GM12878 (cell line): ENCODE data around the gene BRD2. TPM values are rescaled to one million over a fixed set of nuclear protein-coding genes. Genes with fewer than 3 reads are reported as not detected.

Experiments
- ATAC-seq: fragments of 200-7000 bp; cut with Tn5 transposase; 3 replicates; pipeline ENCODE4 v1.9.1; 2020; ENCODE audit warnings: mild to moderate bottlenecking, moderate library complexity
- BruUV-seq: library from RNA; stranded (reverse); fragments of 400-500 nt; replicated peaks from 2 replicates; lab custom pipeline; 2021; lab: Mats Ljungman, UMichigan
- CTCF ChIA-PET: fragments of 300-600 bp; sonication (Branson Sonifier 250); formaldehyde crosslinking; extraction: SDS; loops from one replicate; lab custom pipeline; 2021; ENCODE audit warnings: inconsistent platforms; lab: Yijun Ruan, JAX
- POLR2A ChIA-PET: fragments of 350-600 bp; formaldehyde crosslinking; extraction: SDS; loops from one replicate; lab custom pipeline; 2021; ENCODE audit warnings: inconsistent platforms; lab: Charles Lee
- RAD21 ChIA-PET: fragments of 300-600 bp; sonication (Branson Sonifier 250); formaldehyde crosslinking; loops from one replicate; lab custom pipeline; 2023; ENCODE audit warnings: antibody characterized with exemption; ENCODE audit not compliant: unreplicated experiment; lab: Charles Lee
- SMC1A ChIA-PET: fragments of 300-600 bp; sonication (Branson Sonifier 250); formaldehyde crosslinking; loops from one replicate; lab custom pipeline; 2023; ENCODE audit not compliant: unreplicated experiment, uncharacterized antibody; lab: Charles Lee
- DNase-seq: peaks from one replicate; pipeline ENCODE4 v3.0.0-alpha.2; 2011; ENCODE audit warnings: low read depth, low spot score
- FAIRE-seq: peaks from 3 replicates; lab custom pipeline; 2011; peaks lifted over from hg19 to GRCh38; lab: Jason Lieb, UNC
- H2AFZ ChIP-seq: 2 replicates; pipeline ENCODE4 v1.6.0; 2011; ENCODE audit warnings: low read depth, low read length, control low read depth; ENCODE audit not compliant: control insufficient read depth
- H3K27ac ChIP-seq: 2 replicates; pipeline ENCODE4 v1.5.1; 2011; ENCODE audit warnings: control low read depth; ENCODE audit not compliant: control insufficient read depth, insufficient read depth
- H3K27me3 ChIP-seq, 2 experiments: replicated peaks in 1 of 2; 2 replicates each; pipeline versions ENCODE4 v1.6.0 to v1.6.1; 2011; ENCODE audit warnings: low read length in 1 of 2; ENCODE audit not compliant: control insufficient read depth in 2 of 2, insufficient read depth in 2 of 2
- H3K36me3 ChIP-seq, 2 experiments: 2 replicates each; pipeline ENCODE4 v1.5.1; 2011; ENCODE audit warnings: low read length in 1 of 2; ENCODE audit not compliant: control insufficient read depth in 2 of 2, insufficient read depth in 2 of 2
- H3K4me1 ChIP-seq: 2 replicates; pipeline ENCODE4 v1.6.1; 2011; ENCODE audit warnings: mild to moderate bottlenecking, low read length, moderate library complexity, mixed read lengths; ENCODE audit not compliant: control insufficient read depth, insufficient read depth
- H3K4me2 ChIP-seq: 2 replicates; pipeline ENCODE4 v1.6.0; 2011; ENCODE audit warnings: control low read depth; ENCODE audit not compliant: control insufficient read depth, insufficient read depth
- H3K4me3 ChIP-seq: fragments of 200-600 bp; sonication (generic); 2 replicates; pipeline ENCODE4 v1.5.1; 2016
- H3K79me2 ChIP-seq: 2 replicates; pipeline ENCODE4 v1.6.0; 2011; ENCODE audit warnings: low read length; ENCODE audit not compliant: control insufficient read depth, insufficient read depth
- H3K9ac ChIP-seq: 2 replicates; pipeline ENCODE4 v1.8.0; 2011; ENCODE audit warnings: low read length, control low read depth, mixed read lengths; ENCODE audit not compliant: control insufficient read depth, insufficient read depth
- H3K9me3 ChIP-seq: replicated peaks from 3 replicates; pipeline ENCODE4 v1.5.1; 2011; ENCODE audit warnings: mild to moderate bottlenecking, low read length; ENCODE audit not compliant: control insufficient read depth, insufficient read depth
- H4K20me1 ChIP-seq: 2 replicates; pipeline ENCODE4 v1.6.0; 2011; ENCODE audit not compliant: control insufficient read depth, insufficient read depth
- IKZF2 ChIP-seq, 2 experiments: fragments of 450-650 bp; IDR thresholded peaks; 2 replicates each; pipeline ENCODE4 v1.6.1; 2017; ENCODE audit warnings: mild to moderate bottlenecking in 2 of 2, moderate library complexity in 2 of 2
- ZNF207 ChIP-seq: fragments of 450-650 bp; IDR thresholded peaks from 2 replicates; pipeline ENCODE4 v1.6.1; 2014; ENCODE audit warnings: antibody characterized with exemption, mild to moderate bottlenecking, borderline replicate concordance
- WGBS: methylation state at CpG from one replicate; pipeline ENCODE4 v1.1.6; 2016; ENCODE audit warnings: low lambda C conversion rate; ENCODE audit not compliant: insufficient replicate concordance, insufficient coverage; ENCODE audit errors: missing lambda C conversion rate; 5-methylcytosine and 5-hydroxymethylcytosine counted together
- in situ Hi-C: fragments of 300-500 bp; cut with MboI; formaldehyde crosslinking; loops from 9 replicates; pipeline ENCODE4 v1.14.3; 2018; ENCODE audit warnings: mixed read lengths
- intact Hi-C: fragments of 100-400 bp; cut with micrococcal nuclease; formaldehyde crosslinking; loops from one replicate; pipeline ENCODE4 v1.14.2; 2022; ENCODE audit not compliant: unreplicated experiment
- polyA plus RNA-seq, 11 experiments: library from polyadenylated mRNA; depleted of rRNA in 4 of 11; unstranded in 6 of 11; stranded (reverse) in 5 of 11; fragments of >200 nt; fragmentation: Nextera tagmentation in 4 of 11; fragmentation: Illumina TruSeq in 1 of 11; extraction: Ambion mirVana in 4 of 11; extraction: Trizol in 1 of 11; gene quantifications; 1 replicate in 1 of 11; 2 replicates in 10 of 11; pipeline versions ENCODE4 v1.2.1 to v1.2.3, GENCODE V29; 2011 to 2016; ENCODE audit warnings: inconsistent platforms in 2 of 11, missing spikeins in 2 of 11, low read depth in 1 of 11
- total RNA-seq, 4 experiments: library from RNA; depleted of rRNA in 3 of 4; stranded (reverse); fragments of >200 nt in 3 of 4; fragmentation: Illumina TruSeq in 1 of 4; extraction: Trizol in 1 of 4; gene quantifications; 2 replicates each; pipeline versions ENCODE4 v1.2.1 to v1.2.3, GENCODE V29; 2013 to 2021
- TF ChIP-seq, protein P1 (sequence below): fragments of 450-650 bp; formaldehyde crosslinking; IDR thresholded peaks from 2 replicates; pipeline ENCODE4 v1.4.0; 2020; ENCODE audit warnings: mild to moderate bottlenecking, moderate library complexity
- TF ChIP-seq, protein P2 (sequence below): fragments of 450-650 bp; IDR thresholded peaks from 2 replicates; pipeline ENCODE4 v1.6.1; 2016; ENCODE audit warnings: mild to moderate bottlenecking
- TF ChIP-seq, protein P3 (sequence below): IDR thresholded peaks from 2 replicates; pipeline ENCODE4 v1.6.1; 2011; ENCODE audit warnings: mild to moderate bottlenecking, low read depth, low read length, moderate library complexity; ENCODE audit not compliant: insufficient replicate concordance
- TF ChIP-seq, protein P4 (sequence below): IDR thresholded peaks from 2 replicates; pipeline ENCODE4 v1.6.1; 2011; ENCODE audit warnings: borderline replicate concordance, low read depth, mild to moderate bottlenecking, moderate library complexity, mixed read lengths, low read length; ENCODE audit not compliant: insufficient read depth; ENCODE audit errors: extremely low read length

BRD2 gene
- total and polyA plus RNA-seq, 10 of the 15 experiments (the other 5 are each of a cell fraction or from before 2014, with no cell fraction given): 32.2 to 239 (median 139) TPM

DNA sequence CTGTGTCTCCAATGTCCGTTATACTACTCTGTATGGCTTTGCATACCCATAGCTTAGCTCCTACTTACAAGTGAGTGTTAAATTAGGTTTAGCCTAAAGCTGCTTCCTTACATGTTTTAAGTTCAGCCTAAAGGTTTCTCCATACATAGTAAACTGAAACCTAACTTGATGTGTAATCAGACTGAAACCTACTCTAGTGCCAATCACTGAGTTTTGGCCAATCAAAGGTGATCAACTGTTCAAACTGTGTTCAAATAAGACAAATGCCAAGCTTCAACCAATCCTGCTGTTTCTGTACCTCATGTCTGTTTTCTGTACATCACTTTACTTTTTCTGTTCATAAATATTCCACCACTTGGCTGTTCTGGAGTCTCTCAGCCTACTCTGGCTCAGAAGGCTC lies 21.0 kb downstream of the BRD2 start:
- no TSS peak for BruUV-seq
- peak; percentile 20; the same call in 1 of the 3 replicates for ATAC-seq
- no peak overlapping the region for H3K4me2 ChIP-seq
- WGBS: 71% methylated on average over 1 of the region's 1 CpG
- H3K36me3 ChIP-seq: no peaks in the 10 kb centered on the region
- H3K9ac ChIP-seq: no peak overlapping the region
- no peaks in the 10 kb centered on the region for H3K27me3 ChIP-seq
- in situ Hi-C loops: loop anchor here (5.0 kb wide), 1 partner anchor 102 kb away; no protein-coding TSS in a partner anchor
- TF ChIP-seq, protein P1, sequence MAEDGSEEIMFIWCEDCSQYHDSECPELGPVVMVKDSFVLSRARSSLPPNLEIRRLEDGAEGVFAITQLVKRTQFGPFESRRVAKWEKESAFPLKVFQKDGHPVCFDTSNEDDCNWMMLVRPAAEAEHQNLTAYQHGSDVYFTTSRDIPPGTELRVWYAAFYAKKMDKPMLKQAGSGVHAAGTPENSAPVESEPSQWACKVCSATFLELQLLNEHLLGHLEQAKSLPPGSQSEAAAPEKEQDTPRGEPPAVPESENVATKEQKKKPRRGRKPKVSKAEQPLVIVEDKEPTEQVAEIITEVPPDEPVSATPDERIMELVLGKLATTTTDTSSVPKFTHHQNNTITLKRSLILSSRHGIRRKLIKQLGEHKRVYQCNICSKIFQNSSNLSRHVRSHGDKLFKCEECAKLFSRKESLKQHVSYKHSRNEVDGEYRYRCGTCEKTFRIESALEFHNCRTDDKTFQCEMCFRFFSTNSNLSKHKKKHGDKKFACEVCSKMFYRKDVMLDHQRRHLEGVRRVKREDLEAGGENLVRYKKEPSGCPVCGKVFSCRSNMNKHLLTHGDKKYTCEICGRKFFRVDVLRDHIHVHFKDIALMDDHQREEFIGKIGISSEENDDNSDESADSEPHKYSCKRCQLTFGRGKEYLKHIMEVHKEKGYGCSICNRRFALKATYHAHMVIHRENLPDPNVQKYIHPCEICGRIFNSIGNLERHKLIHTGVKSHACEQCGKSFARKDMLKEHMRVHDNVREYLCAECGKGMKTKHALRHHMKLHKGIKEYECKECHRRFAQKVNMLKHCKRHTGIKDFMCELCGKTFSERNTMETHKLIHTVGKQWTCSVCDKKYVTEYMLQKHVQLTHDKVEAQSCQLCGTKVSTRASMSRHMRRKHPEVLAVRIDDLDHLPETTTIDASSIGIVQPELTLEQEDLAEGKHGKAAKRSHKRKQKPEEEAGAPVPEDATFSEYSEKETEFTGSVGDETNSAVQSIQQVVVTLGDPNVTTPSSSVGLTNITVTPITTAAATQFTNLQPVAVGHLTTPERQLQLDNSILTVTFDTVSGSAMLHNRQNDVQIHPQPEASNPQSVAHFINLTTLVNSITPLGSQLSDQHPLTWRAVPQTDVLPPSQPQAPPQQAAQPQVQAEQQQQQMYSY: no peak
- TF ChIP-seq IKZF2 (IDR thresholded peaks at IDR 0.05) (no peak), ZNF207 (no peak)
- TF ChIP-seq, protein P2, sequence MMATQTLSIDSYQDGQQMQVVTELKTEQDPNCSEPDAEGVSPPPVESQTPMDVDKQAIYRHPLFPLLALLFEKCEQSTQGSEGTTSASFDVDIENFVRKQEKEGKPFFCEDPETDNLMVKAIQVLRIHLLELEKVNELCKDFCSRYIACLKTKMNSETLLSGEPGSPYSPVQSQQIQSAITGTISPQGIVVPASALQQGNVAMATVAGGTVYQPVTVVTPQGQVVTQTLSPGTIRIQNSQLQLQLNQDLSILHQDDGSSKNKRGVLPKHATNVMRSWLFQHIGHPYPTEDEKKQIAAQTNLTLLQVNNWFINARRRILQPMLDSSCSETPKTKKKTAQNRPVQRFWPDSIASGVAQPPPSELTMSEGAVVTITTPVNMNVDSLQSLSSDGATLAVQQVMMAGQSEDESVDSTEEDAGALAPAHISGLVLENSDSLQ: peak; percentile 92
- TF ChIP-seq, protein P3, sequence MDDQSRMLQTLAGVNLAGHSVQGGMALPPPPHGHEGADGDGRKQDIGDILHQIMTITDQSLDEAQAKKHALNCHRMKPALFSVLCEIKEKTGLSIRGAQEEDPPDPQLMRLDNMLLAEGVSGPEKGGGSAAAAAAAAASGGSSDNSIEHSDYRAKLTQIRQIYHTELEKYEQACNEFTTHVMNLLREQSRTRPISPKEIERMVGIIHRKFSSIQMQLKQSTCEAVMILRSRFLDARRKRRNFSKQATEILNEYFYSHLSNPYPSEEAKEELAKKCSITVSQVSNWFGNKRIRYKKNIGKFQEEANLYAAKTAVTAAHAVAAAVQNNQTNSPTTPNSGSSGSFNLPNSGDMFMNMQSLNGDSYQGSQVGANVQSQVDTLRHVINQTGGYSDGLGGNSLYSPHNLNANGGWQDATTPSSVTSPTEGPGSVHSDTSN: peak; percentile 32
- TF ChIP-seq, protein P4, sequence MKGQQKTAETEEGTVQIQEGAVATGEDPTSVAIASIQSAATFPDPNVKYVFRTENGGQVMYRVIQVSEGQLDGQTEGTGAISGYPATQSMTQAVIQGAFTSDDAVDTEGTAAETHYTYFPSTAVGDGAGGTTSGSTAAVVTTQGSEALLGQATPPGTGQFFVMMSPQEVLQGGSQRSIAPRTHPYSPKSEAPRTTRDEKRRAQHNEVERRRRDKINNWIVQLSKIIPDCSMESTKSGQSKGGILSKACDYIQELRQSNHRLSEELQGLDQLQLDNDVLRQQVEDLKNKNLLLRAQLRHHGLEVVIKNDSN: no peak
- FAIRE-seq: no peak
- H3K27ac ChIP-seq: no peak overlapping the region
- no peak for DNase-seq
- peaks cover 7% of the 10 kb centered on the region; the same call in 1 of the 2 replicates for H3K4me1 ChIP-seq
- intact Hi-C loops: no loop called here
- ChIA-PET CTCF (interaction anchor here (0.8 to 9.2 kb wide), 13 partner anchors 9 to 160 kb away, joined by 3 to 367 read pairs (median 7); partner anchors contain the start of genes BRD2, HLA-DMA and HLA-DMB), POLR2A (interaction anchor here (1.2 to 1.6 kb wide), 2 partner anchors 12 to 56 kb away, joined by 4 read pairs; no protein-coding TSS in a partner anchor), RAD21 (interaction anchor here (0.7 to 8.0 kb wide), 4 partner anchors 28 to 121 kb away, joined by 3 to 104 read pairs (median 8); no protein-coding TSS in a partner anchor), SMC1A (interaction anchor here (1.0 to 7.7 kb wide), 15 partner anchors 10 to 183 kb away, joined by 3 to 99 read pairs (median 3); partner anchors contain the start of gene TAP2)
- no peaks in the 10 kb centered on the region for H4K20me1 ChIP-seq
- no peak overlapping the region for H2AFZ ChIP-seq
- H3K9me3 ChIP-seq: no peaks in the 10 kb centered on the region
- H3K4me3 ChIP-seq: no peak overlapping the region
- no peaks in the 10 kb centered on the region for H3K79me2 ChIP-seq
